CD4-positive, alpha-beta T cell (primary cell): ENCODE measurements around the gene URI1. TPM values are rescaled to one million over a fixed set of nuclear protein-coding genes. Genes with fewer than 3 reads are reported as not detected.

Experiments used
- ATAC-seq: fragments of 200-7000 bp; cut with Tn5 transposase; one replicate; pipeline ENCODE4 v1.10.0; 2022; ENCODE audit warnings: mild to moderate bottlenecking; ENCODE audit not compliant: poor library complexity
- CTCF ChIA-PET: fragments of 350-600 bp; sonication (Branson Sonifier 250); formaldehyde crosslinking; loops from one replicate; lab custom pipeline; 2021; ENCODE audit warnings: antibody characterized with exemption, inconsistent platforms; lab: Charles Lee
- POLR2A ChIA-PET: fragments of 350-600 bp; sonication (Branson Sonifier 250); formaldehyde crosslinking; loops from one replicate; lab custom pipeline; 2021; ENCODE audit warnings: antibody characterized with exemption, inconsistent platforms; lab: Charles Lee
- DNase-seq, 14 experiments: peaks; one replicate each; pipeline ENCODE4 v3.0.0-alpha.2; 2013 to 2020; ENCODE audit warnings: mixed read lengths in 2 of 14
- H3K27ac ChIP-seq, 2 donors: one replicate each; pipeline versions ENCODE4 v1.5.1 to v1.7.0; 2013; ENCODE audit warnings: low read length in 2 of 2, low read depth in 1 of 2, mild to moderate bottlenecking in 1 of 2
- H3K27me3 ChIP-seq, 2 experiments: 1 replicate in 1 of 2; 2 replicates in 1 of 2; pipeline versions ENCODE4 v1.6.1 to v1.7.0; 2013; ENCODE audit warnings: low read length in 2 of 2, control low read depth in 1 of 2, mild to moderate bottlenecking in 1 of 2, moderate library complexity in 1 of 2; ENCODE audit not compliant: insufficient read depth in 2 of 2, control insufficient read depth in 1 of 2
- H3K36me3 ChIP-seq: one replicate; pipeline ENCODE4 v1.6.1; 2013; ENCODE audit warnings: low read length, control low read depth; ENCODE audit not compliant: insufficient read depth
- H3K4me1 ChIP-seq: one replicate; pipeline ENCODE4 v1.6.1; 2013; ENCODE audit warnings: low read length, control low read depth; ENCODE audit not compliant: insufficient read depth
- H3K4me3 ChIP-seq: one replicate; pipeline ENCODE4 v1.5.1; 2013; ENCODE audit warnings: mild to moderate bottlenecking, low read length, moderate library complexity
- H3K9me3 ChIP-seq, 2 experiments: 1 replicate in 1 of 2; 2 replicates in 1 of 2; pipeline versions ENCODE4 v1.6.1 to v1.7.0; 2013; ENCODE audit warnings: low read length in 2 of 2, mild to moderate bottlenecking in 2 of 2, control low read depth in 1 of 2, moderate library complexity in 1 of 2; ENCODE audit not compliant: control insufficient read depth in 1 of 2, insufficient read depth in 1 of 2
- H3K27ac Mint-ChIP-seq: one replicate; pipeline ENCODE4 v1.8.0; 2020; ENCODE audit warnings: mixed read lengths
- H3K27me3 Mint-ChIP-seq: one replicate; pipeline ENCODE4 v1.8.0; 2021; ENCODE audit warnings: mixed read lengths
- H3K36me3 Mint-ChIP-seq: one replicate; pipeline ENCODE4 v1.8.0; 2021; ENCODE audit warnings: low read depth, mixed read lengths
- H3K4me1 Mint-ChIP-seq: one replicate; pipeline ENCODE4 v1.8.0; 2021; ENCODE audit warnings: low read depth, mixed read lengths
- H3K4me3 Mint-ChIP-seq: one replicate; pipeline ENCODE4 v1.8.0; 2020; ENCODE audit warnings: mild to moderate bottlenecking, mixed read lengths
- H3K9me3 Mint-ChIP-seq: one replicate; pipeline ENCODE4 v1.8.0; 2020; ENCODE audit warnings: mixed read lengths
- CTCF ChIP-seq: fragments of 200-600 bp; IDR thresholded peaks from one replicate; pipeline ENCODE4 v1.8.0; 2022; ENCODE audit warnings: antibody characterized with exemption, mild to moderate bottlenecking
- intact Hi-C, 2 experiments: fragments of 100-400 bp; cut with DNase I in 1 of 2; cut with micrococcal nuclease in 1 of 2; formaldehyde crosslinking; loops; one replicate each; pipeline versions ENCODE4 v1.15.1 to v1.9.0; 2023 to 2025; cut with DNase I, micrococcal nuclease
- total RNA-seq, 174 experiments: library from RNA in 2 of 174; stranded (reverse) in 2 of 174; gene quantifications; one replicate each; pipeline ENCODE4 v1.2.3 and lab custom pipeline; 2021 to 2026

Gene URI1
- total RNA-seq, 2 experiments from 2014 or later: 50.9 to 63.6 TPM

GRCh38 chr19:30064348-30064699 is 122.3 kb downstream of the URI1 start:
- Histone ChIP-seq H3K27me3 (peaks cover 0 to 6% of the 10 kb centered on the region in 2 experiments), H3K9me3 (peaks cover 0 to 8% of the 10 kb centered on the region in 2 experiments), H3K36me3 (no peaks in the 10 kb centered on the region), H3K4me1 (no peaks in the 10 kb centered on the region), H3K4me3 (no peak overlapping the region), H3K27ac (no peak overlapping the region)
- no peak for ATAC-seq
- no peaks in the 10 kb centered on the region for H3K27me3 Mint-ChIP-seq
- no peaks in the 10 kb centered on the region for H3K9me3 Mint-ChIP-seq
- no peak overlapping the region for H3K27ac Mint-ChIP-seq
- H3K4me1 Mint-ChIP-seq: no peaks in the 10 kb centered on the region
- intact Hi-C loops: no loop called here
- no peak for DNase-seq
- CTCF ChIA-PET: no interaction called here
- no peak overlapping the region for H3K4me3 Mint-ChIP-seq
- H3K36me3 Mint-ChIP-seq: no peaks in the 10 kb centered on the region
- POLR2A ChIA-PET: no interaction called here
- TF ChIP-seq CTCF: no peak

- DNase-seq: no peak
- Histone ChIP-seq H3K9me3 (peaks cover 0 to 8% of the 10 kb centered on the region in 2 experiments), H3K4me3 (no peak overlapping the region), H3K27me3 (peaks cover 0 to 6% of the 10 kb centered on the region in 2 experiments), H3K36me3 (no peaks in the 10 kb centered on the region), H3K4me1 (no peaks in the 10 kb centered on the region), H3K27ac (no peak overlapping the region)
- ChIA-PET POLR2A (no interaction called here), CTCF (no interaction called here)
- no peaks in the 10 kb centered on the region for H3K4me1 Mint-ChIP-seq
- H3K9me3 Mint-ChIP-seq: no peaks in the 10 kb centered on the region
- H3K4me3 Mint-ChIP-seq: no peak overlapping the region
- no peak for TF ChIP-seq CTCF
- H3K27me3 Mint-ChIP-seq: no peaks in the 10 kb centered on the region
- ATAC-seq: no peak
- no peak overlapping the region for H3K27ac Mint-ChIP-seq
- no peaks in the 10 kb centered on the region for H3K36me3 Mint-ChIP-seq
- intact Hi-C loops: no loop called here
Measured at GRCh38 chr19:30064771-30065494, 122.9 kb downstream of the URI1 start.

DNA sequence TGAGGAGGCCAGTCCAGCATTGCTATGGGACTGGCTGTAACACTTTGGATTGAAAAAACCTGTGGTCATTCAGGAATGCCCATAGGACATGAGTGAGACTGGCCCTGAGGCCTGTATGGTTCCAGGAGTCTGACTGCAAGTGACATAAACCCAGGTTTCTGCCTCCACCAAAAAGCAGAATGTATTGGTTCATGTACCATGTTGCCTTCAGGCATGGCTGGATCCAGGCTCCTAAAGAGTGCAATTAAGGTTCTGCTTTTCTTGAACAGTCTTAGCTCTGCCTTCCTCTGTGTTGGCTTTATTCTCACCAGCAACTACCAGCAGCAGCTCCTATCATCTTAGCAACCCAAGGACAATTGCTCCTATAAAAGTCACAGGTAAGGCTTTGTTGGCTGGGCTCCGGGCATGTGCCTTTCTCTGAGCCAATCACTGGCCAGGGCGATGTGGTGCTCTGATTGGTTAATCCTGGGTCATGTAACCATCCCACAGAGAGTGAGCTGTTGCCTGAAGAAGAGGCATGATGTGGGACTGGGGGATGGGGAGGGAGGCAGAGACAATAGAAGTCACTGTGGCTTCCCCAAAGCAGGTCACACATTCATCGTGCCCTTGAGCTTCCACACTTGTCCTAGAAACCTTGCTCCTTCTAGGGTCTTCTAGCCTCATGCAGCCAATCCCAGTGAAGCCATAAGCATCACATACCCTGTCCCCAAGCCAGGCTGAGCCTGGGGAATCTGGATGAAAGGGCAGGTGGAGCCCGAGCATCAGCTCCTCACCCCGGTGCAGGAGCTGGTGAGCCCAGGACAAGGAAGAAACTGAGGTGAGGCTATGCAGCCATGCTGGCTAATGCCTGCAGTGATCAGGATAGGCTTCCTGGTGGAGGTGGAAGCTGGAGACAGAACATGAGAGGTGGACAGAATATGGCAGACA is 123.9 kb downstream of the URI1 start:
- POLR2A ChIA-PET: no interaction called here
- no peak overlapping the region for H3K4me3 ChIP-seq
- no peak for DNase-seq

More for the DNA sequence above, 123.9 kb downstream of the URI1 start:
- H3K27me3 ChIP-seq: peaks cover 0 to 6% of the 10 kb centered on the region in 2 experiments
- intact Hi-C loops: no loop called here
- Mint-ChIP-seq H3K9me3 (no peaks in the 10 kb centered on the region), H3K27ac (no peak overlapping the region), H3K36me3 (no peaks in the 10 kb centered on the region), H3K27me3 (no peaks in the 10 kb centered on the region), H3K4me3 (no peak overlapping the region), H3K4me1 (no peaks in the 10 kb centered on the region)
- no peak overlapping the region for H3K27ac ChIP-seq
- H3K36me3 ChIP-seq: no peaks in the 10 kb centered on the region
- no peak for ATAC-seq
- no peak for TF ChIP-seq CTCF
- peaks cover 0 to 8% of the 10 kb centered on the region in 2 experiments for H3K9me3 ChIP-seq
- H3K4me1 ChIP-seq: no peaks in the 10 kb centered on the region
- CTCF ChIA-PET: no interaction called here

Other genes starting within 250 kb of the URI1 start
- gene C19orf12, start 227.0 kb upstream of the URI1 start, total RNA-seq: 1 to 10 TPM; 7.7 TPM
- 1 to 10 TPM; 4.9 to 5.6 TPM for gene CCNE1, start 130.2 kb upstream of the URI1 start, total RNA-seq